Measurements from ENCODE around the gene PPP5C. TPM values are rescaled to one million over a fixed set of nuclear protein-coding genes. Genes with fewer than 3 reads are reported as not detected.

PPP5C gene
- total RNA-seq, 1 experiment from 2014 or later, result 102 TPM

GRCh38 chr19:46428239-46429135 lies 81.6 kb downstream of the PPP5C start, which contains the start of gene PNMA8C (continued):
- TF ChIP-seq ZFX (IDR thresholded peaks at IDR 0.05) (no peak), ELF1 (IDR thresholded peaks at IDR 0.05; ENCODE audit: borderline replicate concordance, low read depth) (no peak), POLR2AphosphoS5 (IDR thresholded peaks at IDR 0.05; ENCODE audit: low read depth, low read length) (no peak)

GRCh38 chr19:46429999-46430398 lies 83.1 kb downstream of the PPP5C start:
- intact Hi-C loops (cut with micrococcal nuclease), result no loop called here
- no peak for TF ChIP-seq TCF7L2 (IDR thresholded peaks at IDR 0.05; ENCODE audit: borderline replicate concordance, extremely low read depth, insufficient read depth, insufficient read length)
- no peak for TF ChIP-seq EZH2 (IDR thresholded peaks at IDR 0.05)
- TF ChIP-seq SP1 (IDR thresholded peaks at IDR 0.05; ENCODE audit: low read depth), result no peak
- TF ChIP-seq SRF (IDR thresholded peaks at IDR 0.05; ENCODE audit: low read depth), result no peak
- no peak for TF ChIP-seq ELF1 (IDR thresholded peaks at IDR 0.05; ENCODE audit: borderline replicate concordance, low read depth)
- TF ChIP-seq ZFX (IDR thresholded peaks at IDR 0.05), result no peak
- TF ChIP-seq ZBTB33 (IDR thresholded peaks at IDR 0.05; ENCODE audit: extremely low read depth, insufficient replicate concordance, low read length), result no peak
- no peak for TF ChIP-seq CBX3 (IDR thresholded peaks at IDR 0.05; ENCODE audit: low read depth)
- TF ChIP-seq REST (IDR thresholded peaks at IDR 0.05; ENCODE audit: low read depth), result no peak
- no peak for TF ChIP-seq MAX (IDR thresholded peaks at IDR 0.05)
- TF ChIP-seq RAD21 (IDR thresholded peaks at IDR 0.05; ENCODE audit: low read depth), result no peak
- TF ChIP-seq ZNF274 (IDR thresholded peaks at IDR 0.05; ENCODE audit: low read depth, low read length), result no peak
- no peak for TF ChIP-seq JUND (IDR thresholded peaks at IDR 0.05)
- no peak for TF ChIP-seq POLR2A (IDR thresholded peaks at IDR 0.05; ENCODE audit: borderline replicate concordance, extremely low read depth, insufficient read depth, insufficient read length)
- TF ChIP-seq EGR1 (IDR thresholded peaks at IDR 0.05; ENCODE audit: low read depth), result no peak
- no peak for TF ChIP-seq EZH2phosphoT487 (IDR thresholded peaks at IDR 0.05; ENCODE audit: borderline replicate concordance)
- TF ChIP-seq POLR2AphosphoS5 (IDR thresholded peaks at IDR 0.05; ENCODE audit: low read depth, low read length), result no peak

More at GRCh38 chr19:46429999-46430398, 83.1 kb downstream of the PPP5C start:
- Histone ChIP-seq H4K20me1 (ENCODE audit: insufficient read depth) (no peaks in the 10 kb centered on the region), H3K9me3 (ENCODE audit: control insufficient read depth in 1 of 2, insufficient read depth in 1 of 2, low read depth in 1 of 2, low read length in 2 of 2) (no peaks in the 10 kb centered on the region), H3K79me2 (ENCODE audit: insufficient read depth, low read length) (no peaks in the 10 kb centered on the region), H3K9ac (ENCODE audit: low read length) (no peak overlapping the region), H3K4me3 (replicated peaks in 1 of 2; ENCODE audit: low read depth in 1 of 2, low read length in 2 of 2) (no peak overlapping the region), H2AFZ (ENCODE audit: low read depth, low read length, poor library complexity, severe bottlenecking) (no peak overlapping the region), H3K4me1 (ENCODE audit: control insufficient read depth in 1 of 2, insufficient read depth in 2 of 2, low read length in 2 of 2) (no peaks in the 10 kb centered on the region), H3K27ac (ENCODE audit: low read depth, low read length) (no peak overlapping the region), H3K27me3 (ENCODE audit: insufficient read depth, low read length) (no peaks in the 10 kb centered on the region), H3K9me2 (ENCODE audit: insufficient read depth) (no peaks in the 10 kb centered on the region), H3K4me2 (ENCODE audit: low read length) (no peak overlapping the region), H3K36me3 (ENCODE audit: control insufficient read depth in 1 of 2, insufficient read depth in 2 of 2, low read length in 2 of 2) (no peaks in the 10 kb centered on the region)
- POLR2A ChIA-PET, result no interaction called here
- CTCF ChIA-PET, result no interaction called here
- no peak for DNase-seq (ENCODE audit: low read depth, low spot score)
- BruUV-seq (replicated peaks), result no TSS peak
- ATAC-seq, result no peak
- RAD21 ChIA-PET (ENCODE audit: low non-redundant PET in 1 of 2, low total read pairs in 2 of 2, uncharacterized antibody in 2 of 2, unreplicated experiment in 2 of 2), result no interaction called here

All from HCT116 (cell line).